NCI-H2227 (cell line): ENCODE results near the gene MGST2.

Experiments
- DNase-seq: peaks from one replicate; lab custom pipeline; 2025; ENCODE audit not compliant: unreplicated experiment; lab: John Stamatoyannopoulos, UW

Gene MGST2

DNA sequence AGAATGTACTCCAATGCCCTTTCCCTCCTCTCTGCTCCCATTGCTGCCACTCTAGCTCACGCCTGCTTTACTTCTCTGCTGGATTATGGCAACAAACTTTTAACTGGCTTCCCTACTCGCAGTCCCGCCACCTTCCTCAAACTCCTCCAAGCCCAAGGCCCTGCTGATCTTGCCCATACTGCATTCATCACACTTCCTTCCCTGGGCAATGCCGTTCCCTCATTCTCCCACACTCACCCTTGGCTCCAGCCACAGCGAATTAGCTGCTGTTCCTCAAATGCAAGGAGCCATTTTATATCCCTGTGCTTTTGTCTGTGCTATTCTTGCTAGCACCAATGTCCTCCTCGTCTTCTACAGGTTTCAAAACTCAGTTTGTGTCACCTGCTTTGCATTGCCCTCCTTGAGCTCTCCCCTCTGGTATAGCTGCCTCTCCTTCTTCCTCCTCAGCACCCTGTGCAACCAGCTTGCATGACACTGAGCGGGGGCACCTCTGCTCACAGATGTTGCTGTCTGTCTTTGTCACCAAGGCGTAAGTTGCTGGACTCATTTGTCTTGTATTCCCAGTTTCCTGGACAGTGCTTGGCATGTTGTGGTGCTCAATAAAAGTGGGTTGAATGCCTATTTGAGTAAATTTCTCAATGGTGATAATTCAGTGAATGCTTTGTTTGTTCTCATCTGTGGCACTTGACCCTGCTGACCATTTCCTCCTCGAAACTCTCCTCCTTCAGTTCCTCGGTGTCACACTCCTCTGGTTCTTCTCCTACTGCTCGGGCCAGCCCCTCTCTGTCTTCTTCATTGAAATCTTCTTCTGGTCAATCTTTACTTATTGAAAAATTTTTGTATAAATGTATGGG is 22.4 kb upstream of the MGST2 start:
- DNase-seq, result no peak

DNA sequence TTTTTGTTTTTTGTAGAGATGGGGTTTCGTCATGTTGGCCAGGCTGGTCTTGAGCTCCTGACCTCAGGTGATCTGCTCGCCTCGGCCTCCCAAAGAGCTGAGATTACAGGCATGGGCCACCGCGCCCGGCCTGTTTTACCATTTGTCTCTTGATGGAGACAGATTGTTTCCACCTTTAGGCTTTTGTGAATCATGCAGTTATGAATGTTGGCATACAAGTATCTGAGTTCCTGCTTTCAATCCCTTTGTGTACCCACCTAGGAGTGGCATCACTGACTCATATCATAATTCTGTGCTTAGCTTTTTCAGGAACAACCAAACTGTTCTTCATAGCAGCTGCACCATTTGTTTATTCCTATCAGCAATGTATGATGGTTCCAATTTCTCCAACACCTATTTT is 20.2 kb upstream of the MGST2 start:
- no peak for DNase-seq

DNA sequence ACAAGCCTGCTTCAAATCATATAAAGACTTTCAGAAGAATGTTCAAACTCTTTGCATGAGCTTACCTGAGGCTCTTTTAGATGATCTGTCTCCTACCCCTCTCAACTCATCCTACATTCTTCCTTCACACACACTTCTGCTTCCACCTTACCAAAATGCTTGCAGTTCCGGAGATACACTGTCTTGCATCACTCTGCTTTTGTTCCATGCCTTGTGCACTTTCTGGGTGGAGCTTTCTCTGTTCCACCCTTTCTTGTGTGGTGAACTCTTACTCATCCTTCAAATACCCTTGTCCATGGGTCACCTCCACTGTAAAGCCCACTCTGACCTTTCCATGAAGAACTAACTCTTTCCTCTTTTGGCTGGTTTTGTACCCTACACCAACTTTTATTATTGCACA is 18.4 kb upstream of the MGST2 start:
- DNase-seq, result no peak

GRCh38 chr4:139647952-139648351 is 17.7 kb upstream of the MGST2 start:
- DNase-seq, result no peak

DNA sequence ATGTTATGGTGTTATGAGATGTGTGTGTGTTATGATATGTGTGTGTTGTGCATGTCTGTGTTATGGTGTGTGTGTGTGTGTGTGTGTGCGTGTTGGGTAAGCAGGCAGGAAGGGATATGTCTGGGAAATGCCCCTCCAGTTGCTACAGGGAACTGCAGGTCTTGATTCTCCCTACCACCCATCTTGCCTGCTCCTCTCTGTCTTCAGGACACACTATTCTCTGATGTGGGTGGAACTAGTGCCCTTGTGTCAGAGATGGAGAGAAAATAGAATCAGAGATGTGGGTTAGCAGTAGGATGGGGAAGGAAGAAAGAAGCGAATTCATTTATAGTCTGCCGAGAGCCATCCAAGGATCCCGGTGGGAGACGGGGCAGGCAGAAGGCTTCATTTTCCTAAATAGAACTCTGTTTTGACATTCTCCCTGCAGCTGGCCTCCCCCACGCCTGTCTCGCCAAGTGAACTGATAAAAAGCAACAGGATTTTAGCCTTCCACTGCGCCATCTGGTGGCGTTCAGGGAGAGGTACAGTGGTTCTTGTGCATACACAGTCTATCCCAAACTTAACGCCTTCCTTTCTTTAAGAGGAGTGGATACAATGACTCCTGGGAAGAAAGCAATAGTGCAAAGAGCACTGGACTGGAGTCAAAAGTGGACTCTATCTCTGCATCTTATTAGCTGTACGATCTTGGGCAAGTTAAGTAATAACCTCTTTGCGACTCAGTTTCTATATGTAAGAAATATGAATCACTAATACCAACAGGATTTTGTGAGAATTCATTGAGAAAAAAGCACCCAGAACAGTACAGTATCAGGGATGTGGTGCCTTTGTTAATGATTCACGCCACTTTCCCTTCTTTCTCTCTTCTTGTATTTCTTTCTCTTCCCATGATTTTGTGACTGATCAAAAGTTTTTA is 14.1 kb upstream of the MGST2 start:
- peak; percentile 75 for DNase-seq

DNA sequence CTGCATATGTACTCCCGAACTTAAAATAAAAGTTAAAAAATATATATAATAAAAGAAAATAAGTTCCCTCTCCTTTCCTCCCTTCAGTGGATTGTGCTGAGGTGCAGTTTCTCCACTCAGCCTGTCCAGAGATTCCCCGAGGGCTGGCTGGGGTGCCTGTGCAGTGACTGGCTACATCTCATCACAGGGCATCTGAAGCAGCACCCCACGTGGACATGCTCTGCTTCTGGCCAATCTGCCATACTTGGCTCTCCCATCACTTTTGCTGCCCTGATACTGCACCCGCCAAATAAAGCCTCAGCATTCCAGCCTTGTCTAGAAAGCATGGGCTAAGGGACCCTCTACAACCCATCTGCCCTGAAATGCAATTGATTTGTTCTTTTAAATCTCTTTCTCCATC is 11.1 kb upstream of the MGST2 start:
- no peak for DNase-seq

DNA sequence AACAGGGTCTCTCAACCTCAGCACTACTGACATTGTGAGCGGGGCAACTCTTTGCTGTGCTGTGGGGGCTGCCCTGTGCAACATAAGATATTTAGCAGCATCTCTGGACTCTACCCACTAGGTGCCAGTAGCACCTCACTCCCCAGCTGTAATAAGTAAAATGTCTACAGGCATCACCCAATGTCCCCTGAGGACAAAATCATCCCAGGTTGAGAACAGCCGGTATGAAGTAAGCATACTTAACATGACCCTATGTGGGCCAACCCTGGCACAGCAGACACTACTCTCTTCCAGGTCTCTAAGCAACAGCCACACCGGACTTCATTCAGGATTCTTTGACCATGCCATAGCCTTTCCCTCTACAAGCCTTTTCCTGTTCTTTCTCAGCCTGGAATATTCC is 10.5 kb upstream of the MGST2 start:
- no peak for DNase-seq

DNA sequence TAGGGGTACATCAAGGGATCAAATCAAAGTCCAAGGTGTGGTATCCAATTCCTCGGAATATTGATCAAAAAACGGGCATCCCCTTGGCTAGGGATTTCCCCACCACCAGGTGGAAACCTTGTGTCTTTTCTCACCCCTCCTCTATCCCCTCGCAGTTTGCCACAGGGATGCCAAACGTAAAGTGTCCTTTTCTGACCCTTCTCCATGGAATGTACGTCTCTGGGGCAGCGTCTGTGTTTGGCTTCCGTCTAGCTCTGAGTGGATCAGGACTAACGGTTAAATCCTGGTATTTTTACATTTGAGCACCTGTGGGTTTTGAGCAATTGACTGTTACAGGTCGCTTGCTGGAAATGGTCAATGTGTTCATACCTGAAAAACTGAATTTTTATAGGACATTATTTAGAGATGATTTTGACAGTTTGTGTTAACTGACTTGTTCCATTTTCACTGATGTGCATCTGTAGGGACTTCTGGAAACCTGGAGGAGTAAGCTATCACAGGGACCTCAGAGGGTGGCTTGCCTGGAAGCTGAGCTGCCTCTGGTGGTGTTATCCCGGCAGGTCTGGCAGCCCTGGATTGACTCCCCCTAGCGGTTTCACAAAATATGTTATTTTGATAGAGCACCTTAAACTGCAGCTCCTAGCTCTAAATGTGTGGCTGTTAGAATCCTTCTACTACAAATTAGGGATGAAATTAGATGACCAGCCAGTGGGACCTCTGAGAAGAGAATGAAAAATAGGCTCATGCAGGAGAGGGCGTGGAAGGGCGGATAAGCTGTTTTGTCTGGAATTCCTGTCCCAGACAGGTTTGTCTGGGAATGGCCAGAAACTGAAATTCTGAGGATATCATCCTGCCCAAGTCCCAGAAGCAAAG is 8.8 kb upstream of the MGST2 start:
- DNase-seq, result peak; percentile 74

DNA sequence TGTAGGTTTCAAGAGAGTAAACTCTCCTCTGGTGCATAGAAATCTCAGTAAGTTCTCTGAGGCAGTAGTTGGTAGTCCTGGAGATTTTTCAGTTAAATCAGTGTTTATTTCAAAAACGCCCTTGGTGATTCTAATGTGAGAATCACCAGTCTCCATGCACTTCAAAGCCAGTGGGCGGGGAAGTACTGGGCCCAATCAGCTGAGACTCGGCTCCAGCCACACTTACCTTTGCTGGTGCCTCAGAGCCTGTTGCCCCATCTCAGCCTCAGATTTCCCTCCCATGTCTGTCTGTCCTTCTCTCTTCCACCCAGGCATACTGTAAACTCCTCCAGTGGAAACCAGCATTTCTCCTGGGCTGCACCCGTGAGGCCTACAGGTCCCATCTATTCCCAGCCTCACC is 7.4 kb upstream of the MGST2 start:
- no peak for DNase-seq

GRCh38 chr4:139658586-139659382 is 6.8 kb upstream of the MGST2 start:
- DNase-seq, result no peak

- DNase-seq, result no peak
These were observed 5.7 kb upstream of the MGST2 start for GRCh38 chr4:139659735-139660424.

- no peak for DNase-seq
These were observed 5.0 kb upstream of the MGST2 start for GRCh38 chr4:139660568-139661043.

GRCh38 chr4:139663561-139664138 is 2.0 kb upstream of the MGST2 start:
- no peak for DNase-seq

- DNase-seq, result no peak
These were observed 1.2 kb upstream of the MGST2 start for GRCh38 chr4:139664442-139664841.

DNA sequence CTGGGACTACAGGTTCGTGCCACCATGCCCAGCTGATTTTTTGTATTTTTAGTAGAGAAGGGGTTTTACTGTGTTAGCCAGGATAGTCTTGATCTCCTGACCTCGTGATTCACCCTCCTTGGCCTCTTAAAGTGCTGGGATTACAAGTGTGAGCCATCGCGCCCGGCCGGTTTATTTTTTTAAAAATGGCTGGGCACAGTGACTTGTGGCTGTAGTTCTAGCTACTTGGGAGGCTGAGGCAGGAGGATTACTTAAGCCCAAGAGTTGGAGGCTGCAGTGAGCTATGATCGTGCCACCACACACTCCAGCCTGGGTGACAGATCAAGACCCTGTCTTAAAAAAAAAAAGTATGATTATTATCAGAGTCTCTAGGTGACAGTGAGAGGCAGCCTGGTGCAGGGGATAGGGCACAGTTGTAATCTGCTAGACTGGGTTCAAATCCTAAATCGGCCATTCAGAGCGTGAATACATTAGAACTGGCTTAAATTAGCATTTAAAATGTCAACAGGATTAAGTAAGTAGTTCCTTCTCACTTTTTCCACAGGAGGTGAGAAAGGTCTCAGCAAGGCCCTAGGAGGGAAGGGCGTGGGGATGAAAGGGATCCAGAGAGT is 435 bp upstream of the MGST2 start:
- no peak for DNase-seq

DNA sequence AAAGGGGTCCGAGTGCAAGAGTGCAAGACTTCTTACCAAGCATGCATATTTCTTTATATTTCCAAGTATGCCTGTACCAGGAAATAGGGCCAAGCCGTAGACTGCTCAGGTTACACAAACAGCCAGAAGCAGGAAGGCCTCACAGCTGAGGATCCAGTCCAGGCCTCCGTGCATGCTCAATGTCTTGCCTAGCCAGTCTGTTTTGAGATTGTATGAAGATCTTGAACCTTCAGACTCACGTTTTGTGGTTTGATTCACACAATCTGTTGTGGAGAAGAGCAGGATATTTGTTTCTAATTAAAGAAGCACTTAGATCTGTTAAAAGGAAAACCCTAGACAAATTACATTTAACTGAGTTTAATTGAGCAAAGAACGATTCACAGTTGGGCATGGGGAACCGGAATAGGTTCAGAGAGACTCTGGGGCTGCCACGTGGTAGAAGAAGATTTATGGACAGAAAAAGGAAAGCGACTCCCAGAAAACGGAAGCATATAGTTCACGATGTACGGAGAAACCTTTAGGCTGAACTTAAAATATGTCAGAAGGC is 1.2 kb downstream of the MGST2 start:
- DNase-seq, result peak; percentile 3

DNA sequence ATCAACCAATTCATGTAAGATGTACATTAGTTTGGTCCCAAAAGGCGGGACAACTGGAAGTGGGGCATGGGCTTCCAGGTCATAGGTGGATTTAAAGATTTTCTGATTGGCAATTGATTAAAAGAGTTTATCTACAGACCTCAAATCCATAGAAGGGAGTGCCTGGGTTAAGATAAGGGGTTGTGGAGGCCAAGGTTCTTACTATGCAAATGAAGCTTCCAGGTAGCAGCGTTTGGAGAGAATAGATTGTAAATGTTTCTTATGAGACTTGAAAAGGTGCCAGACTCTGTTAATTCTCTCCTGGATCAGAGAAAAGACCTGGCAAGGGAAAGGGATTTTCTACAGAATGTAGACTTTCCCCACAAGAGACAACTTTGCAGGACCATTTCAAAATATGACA is 2.4 kb downstream of the MGST2 start:
- DNase-seq, result no peak

DNA sequence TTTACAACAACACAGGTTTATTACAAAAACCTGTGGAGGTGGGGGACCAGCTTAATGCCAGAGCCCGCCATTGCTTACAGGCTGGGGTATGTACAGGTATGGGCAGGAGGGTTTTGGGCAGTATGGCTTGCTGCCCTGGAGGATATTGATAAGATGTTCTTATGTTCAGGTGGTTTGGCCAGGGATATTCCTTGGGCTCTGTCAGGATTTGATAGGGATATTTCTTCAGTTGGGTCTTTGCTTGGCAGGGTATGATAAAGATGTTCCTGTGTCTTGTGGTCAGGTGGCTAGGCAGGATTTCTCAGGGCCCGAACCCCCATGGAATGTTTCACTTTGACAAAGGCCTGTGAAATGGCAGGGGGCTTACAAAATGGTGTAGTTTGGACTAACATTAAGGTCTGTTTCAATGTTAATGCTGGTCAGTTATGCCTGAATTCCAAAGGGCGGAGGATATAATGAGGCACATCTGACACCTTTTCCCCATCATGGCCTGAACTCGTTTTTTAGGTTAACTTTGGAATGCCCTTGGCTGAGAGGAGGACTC is 3.1 kb downstream of the MGST2 start:
- no peak for DNase-seq
